ENCODE measurements around the gene USP2. TPM values are rescaled to one million over a fixed set of nuclear protein-coding genes. Genes with fewer than 3 reads are reported as not detected.

USP2 gene
- total RNA-seq, 2 donors from 2014 or later: 2.3 to 10.8 TPM

DNA sequence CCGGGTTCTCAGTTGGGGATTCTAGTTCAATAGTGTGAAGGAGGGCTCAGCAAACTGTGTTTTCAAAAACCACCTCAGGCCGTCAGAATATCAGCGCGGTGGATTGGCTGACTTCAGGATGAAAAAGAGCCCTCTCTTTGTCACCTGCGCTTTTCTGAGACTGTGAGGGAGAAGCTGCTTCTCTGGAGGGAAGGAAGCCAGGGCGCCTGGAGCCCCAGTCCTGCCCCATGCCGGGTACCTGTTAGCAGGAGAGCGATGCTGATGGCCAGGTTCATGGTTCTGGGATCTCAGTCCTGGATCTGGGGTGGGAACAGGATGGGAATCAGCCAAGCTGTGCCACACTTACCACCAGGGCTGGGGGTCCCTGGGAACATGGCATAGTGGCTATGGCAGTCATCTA lies 39.1 kb upstream of the USP2 start:
- H3K27ac ChIP-seq: no peak overlapping the region
- 87% methylated on average over 8 of the region's 8 CpGs for WGBS

GRCh38 chr11:119419834-119420492 lies 38.5 kb upstream of the USP2 start:
- Histone ChIP-seq H3K36me3 (no peaks in the 10 kb centered on the region), H3K4me3 (no peak overlapping the region), H3K9me3 (no peaks in the 10 kb centered on the region), H3K27me3 (replicated peaks; ENCODE audit: insufficient read depth) (peaks cover 7% of the 10 kb centered on the region), H3K4me1 (replicated peaks) (no peaks in the 10 kb centered on the region), H3K27ac (no peak overlapping the region)
- intact Hi-C loops (cut with DNase I): no loop called here
- TF ChIP-seq, protein P1, sequence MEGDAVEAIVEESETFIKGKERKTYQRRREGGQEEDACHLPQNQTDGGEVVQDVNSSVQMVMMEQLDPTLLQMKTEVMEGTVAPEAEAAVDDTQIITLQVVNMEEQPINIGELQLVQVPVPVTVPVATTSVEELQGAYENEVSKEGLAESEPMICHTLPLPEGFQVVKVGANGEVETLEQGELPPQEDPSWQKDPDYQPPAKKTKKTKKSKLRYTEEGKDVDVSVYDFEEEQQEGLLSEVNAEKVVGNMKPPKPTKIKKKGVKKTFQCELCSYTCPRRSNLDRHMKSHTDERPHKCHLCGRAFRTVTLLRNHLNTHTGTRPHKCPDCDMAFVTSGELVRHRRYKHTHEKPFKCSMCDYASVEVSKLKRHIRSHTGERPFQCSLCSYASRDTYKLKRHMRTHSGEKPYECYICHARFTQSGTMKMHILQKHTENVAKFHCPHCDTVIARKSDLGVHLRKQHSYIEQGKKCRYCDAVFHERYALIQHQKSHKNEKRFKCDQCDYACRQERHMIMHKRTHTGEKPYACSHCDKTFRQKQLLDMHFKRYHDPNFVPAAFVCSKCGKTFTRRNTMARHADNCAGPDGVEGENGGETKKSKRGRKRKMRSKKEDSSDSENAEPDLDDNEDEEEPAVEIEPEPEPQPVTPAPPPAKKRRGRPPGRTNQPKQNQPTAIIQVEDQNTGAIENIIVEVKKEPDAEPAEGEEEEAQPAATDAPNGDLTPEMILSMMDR (IDR thresholded peaks at IDR 0.05): no peak
- TF ChIP-seq POLR2A (IDR thresholded peaks at IDR 0.05): no peak
- TF ChIP-seq POLR2AphosphoS5 (IDR thresholded peaks at IDR 0.05): no peak
- WGBS: 86% methylated on average over 18 of the region's 18 CpGs
- DNase-seq (ENCODE audit: low spot score): no peak

More for the DNA sequence above, 39.1 kb upstream of the USP2 start:
- H3K9me3 ChIP-seq: no peaks in the 10 kb centered on the region
- no peak overlapping the region for H3K4me3 ChIP-seq
- no peak for TF ChIP-seq POLR2A (IDR thresholded peaks at IDR 0.05)
- TF ChIP-seq POLR2AphosphoS5 (IDR thresholded peaks at IDR 0.05): no peak
- TF ChIP-seq, protein P1 (IDR thresholded peaks at IDR 0.05): no peak
- intact Hi-C loops (cut with DNase I): no loop called here
- peaks cover 7% of the 10 kb centered on the region for H3K27me3 ChIP-seq (replicated peaks; ENCODE audit: insufficient read depth)
- no peaks in the 10 kb centered on the region for H3K4me1 ChIP-seq (replicated peaks)
- H3K36me3 ChIP-seq: no peaks in the 10 kb centered on the region
- no peak for DNase-seq (ENCODE audit: low spot score)

- H3K9me3 ChIP-seq: no peaks in the 10 kb centered on the region
- H3K27me3 ChIP-seq (replicated peaks; ENCODE audit: insufficient read depth): peaks cover 7% of the 10 kb centered on the region
- intact Hi-C loops (cut with DNase I): no loop called here
- no peak overlapping the region for H3K27ac ChIP-seq
- no peaks in the 10 kb centered on the region for H3K36me3 ChIP-seq
- no peak for DNase-seq (ENCODE audit: low spot score)
- no peak overlapping the region for H3K4me3 ChIP-seq
- H3K4me1 ChIP-seq (replicated peaks): no peaks in the 10 kb centered on the region
- WGBS: 89% methylated on average over 5 of the region's 5 CpGs
- no peak for TF ChIP-seq POLR2AphosphoS5 (IDR thresholded peaks at IDR 0.05)
- no peak for TF ChIP-seq POLR2A (IDR thresholded peaks at IDR 0.05)
- TF ChIP-seq, protein P1 (IDR thresholded peaks at IDR 0.05): no peak
Measured at GRCh38 chr11:119419246-119419645, 37.8 kb upstream of the USP2 start.

- Histone ChIP-seq H3K4me1 (replicated peaks) (no peaks in the 10 kb centered on the region), H3K27me3 (replicated peaks; ENCODE audit: insufficient read depth) (peaks cover 7% of the 10 kb centered on the region), H3K4me3 (no peak overlapping the region), H3K36me3 (no peaks in the 10 kb centered on the region), H3K27ac (no peak overlapping the region), H3K9me3 (no peaks in the 10 kb centered on the region)
- 85% methylated on average over 4 of the region's 4 CpGs for WGBS
- intact Hi-C loops (cut with DNase I): no loop called here
- TF ChIP-seq, protein P1 (IDR thresholded peaks at IDR 0.05): no peak
- TF ChIP-seq POLR2A (IDR thresholded peaks at IDR 0.05): no peak
- no peak for TF ChIP-seq POLR2AphosphoS5 (IDR thresholded peaks at IDR 0.05)
- DNase-seq (ENCODE audit: low spot score): no peak
Measured at GRCh38 chr11:119418759-119419158, 37.3 kb upstream of the USP2 start.
